ENCODE data around the gene UGT1A8.

Gene UGT1A8

GRCh38 chr2:233796254-233796653, 178.8 kb downstream of the UGT1A8 start:
- no peaks in the 10 kb centered on the region for H3K79me2 ChIP-seq (ENCODE audit: insufficient read depth, low read length)
- no peaks in the 10 kb centered on the region for H3K9me3 ChIP-seq (ENCODE audit: insufficient read depth, low read length)
- TF ChIP-seq EZH2phosphoT487 (conservative IDR thresholded peaks at IDR 0.05; ENCODE audit: low read length) (no peak), CTCF (IDR thresholded peaks at IDR 0.05; ENCODE audit: insufficient read depth, low read length, poor library complexity, severe bottlenecking) (no peak)
- no peak overlapping the region for H3K27ac ChIP-seq (ENCODE audit: low read depth, low read length)
- no peaks in the 10 kb centered on the region for H3F3A ChIP-seq (ENCODE audit: insufficient read depth)
- H3K9me2 ChIP-seq (replicated peaks; ENCODE audit: insufficient read depth, low read length), result no peaks in the 10 kb centered on the region
- no peaks in the 10 kb centered on the region for H4K20me1 ChIP-seq (ENCODE audit: low read depth, low read length)
- H3K4me3 ChIP-seq (ENCODE audit: insufficient read depth, low read length, poor library complexity, severe bottlenecking), result no peak overlapping the region
- no peak overlapping the region for H3K9ac ChIP-seq (ENCODE audit: low read length)
- no peak overlapping the region for H2AFZ ChIP-seq (ENCODE audit: low read depth, low read length, severe bottlenecking)
- no peak overlapping the region for H3K4me2 ChIP-seq (ENCODE audit: low read depth, low read length, poor library complexity, severe bottlenecking)
- H3K27me3 ChIP-seq (ENCODE audit: low read length), result no peaks in the 10 kb centered on the region
- H3K36me3 ChIP-seq (ENCODE audit: low read length), result no peaks in the 10 kb centered on the region

DNA sequence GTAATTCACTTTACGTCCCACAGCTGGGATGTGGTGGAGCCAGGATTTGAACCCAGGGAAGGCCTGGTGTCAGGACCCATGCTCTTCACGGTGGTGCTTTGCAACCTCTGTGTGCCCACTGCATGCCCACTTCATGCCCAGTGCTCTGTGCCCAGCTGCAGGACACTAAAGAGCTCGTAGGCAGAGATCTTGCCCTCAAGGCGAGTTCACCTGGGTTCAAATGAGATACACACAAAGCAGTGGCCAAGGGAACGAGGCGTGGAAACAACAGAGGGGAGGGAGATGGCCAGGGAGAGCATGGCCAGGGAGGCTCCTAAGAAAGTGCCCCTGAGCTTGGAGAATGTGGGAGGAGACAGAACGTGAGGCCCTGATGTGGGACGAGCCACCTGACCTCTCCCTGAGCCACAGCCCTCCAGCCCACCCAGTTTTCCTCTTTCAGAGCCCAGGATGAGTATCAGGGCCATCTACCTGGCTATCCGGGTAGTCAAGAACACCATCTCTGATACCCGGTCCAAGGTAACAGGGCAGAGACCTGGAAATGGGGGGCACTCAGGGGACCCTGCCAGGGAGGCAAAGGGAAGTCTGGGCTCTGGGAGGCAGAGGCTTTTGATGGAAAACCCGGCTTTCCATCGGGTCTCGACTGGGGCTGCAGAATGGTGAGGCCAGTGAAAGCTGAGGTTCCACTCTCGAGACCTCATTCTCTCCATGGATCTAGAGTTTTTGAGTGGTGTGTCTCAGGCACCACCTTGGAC, 181.1 kb downstream of the UGT1A8 start:
- Histone ChIP-seq H4K20me1 (ENCODE audit: low read depth, low read length) (no peaks in the 10 kb centered on the region), H3F3A (ENCODE audit: insufficient read depth) (no peaks in the 10 kb centered on the region), H3K4me3 (ENCODE audit: insufficient read depth, low read length, poor library complexity, severe bottlenecking) (no peak overlapping the region), H3K36me3 (ENCODE audit: low read length) (no peaks in the 10 kb centered on the region), H3K79me2 (ENCODE audit: insufficient read depth, low read length) (no peaks in the 10 kb centered on the region), H3K9me3 (ENCODE audit: insufficient read depth, low read length) (no peaks in the 10 kb centered on the region), H2AFZ (ENCODE audit: low read depth, low read length, severe bottlenecking) (no peak overlapping the region), H3K27me3 (ENCODE audit: low read length) (no peaks in the 10 kb centered on the region), H3K9me2 (replicated peaks; ENCODE audit: insufficient read depth, low read length) (no peaks in the 10 kb centered on the region), H3K27ac (ENCODE audit: low read depth, low read length) (no peak overlapping the region), H3K4me2 (ENCODE audit: low read depth, low read length, poor library complexity, severe bottlenecking) (no peak overlapping the region), H3K9ac (ENCODE audit: low read length) (no peak overlapping the region)
- no peak for TF ChIP-seq EZH2phosphoT487 (conservative IDR thresholded peaks at IDR 0.05; ENCODE audit: low read length)
- no peak for TF ChIP-seq CTCF (IDR thresholded peaks at IDR 0.05; ENCODE audit: insufficient read depth, low read length, poor library complexity, severe bottlenecking)

DNA sequence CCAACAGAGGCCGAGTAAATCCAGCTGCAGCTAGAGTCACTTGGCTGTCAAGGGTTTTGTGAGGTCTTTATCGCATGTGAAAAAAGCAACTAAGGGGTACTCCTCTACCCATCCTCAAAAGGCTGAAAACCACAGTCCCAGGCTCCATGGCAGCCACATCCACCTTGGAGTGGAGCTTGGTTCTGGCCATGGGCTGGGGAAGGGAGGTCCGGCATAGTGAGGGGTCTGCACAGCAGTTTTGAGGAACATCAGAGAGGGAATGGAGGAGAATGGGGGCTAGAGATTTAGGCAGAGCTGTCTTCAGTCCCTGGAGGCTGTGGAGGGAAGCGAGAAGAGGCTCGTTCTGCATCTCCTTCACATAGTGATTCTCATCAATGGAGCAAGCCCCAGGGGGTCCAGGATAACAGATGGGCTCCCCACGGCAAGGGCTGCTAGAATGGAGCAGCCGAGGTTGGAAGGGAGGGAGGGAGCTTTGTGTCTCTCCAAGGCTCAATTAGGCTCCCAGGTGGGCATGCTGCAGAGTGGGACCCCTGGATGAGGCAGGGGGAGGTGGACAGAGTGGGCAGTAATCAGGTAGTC, 181.7 kb downstream of the UGT1A8 start:
- TF ChIP-seq EZH2phosphoT487 (conservative IDR thresholded peaks at IDR 0.05; ENCODE audit: low read length) (no peak), CTCF (IDR thresholded peaks at IDR 0.05; ENCODE audit: insufficient read depth, low read length, poor library complexity, severe bottlenecking) (no peak)
- no peak overlapping the region for H3K27ac ChIP-seq (ENCODE audit: low read depth, low read length)
- no peaks in the 10 kb centered on the region for H3K36me3 ChIP-seq (ENCODE audit: low read length)
- no peak overlapping the region for H3K4me2 ChIP-seq (ENCODE audit: low read depth, low read length, poor library complexity, severe bottlenecking)
- no peak overlapping the region for H2AFZ ChIP-seq (ENCODE audit: low read depth, low read length, severe bottlenecking)
- no peaks in the 10 kb centered on the region for H3K9me3 ChIP-seq (ENCODE audit: insufficient read depth, low read length)
- no peaks in the 10 kb centered on the region for H3K27me3 ChIP-seq (ENCODE audit: low read length)
- no peak overlapping the region for H3K4me3 ChIP-seq (ENCODE audit: insufficient read depth, low read length, poor library complexity, severe bottlenecking)
- H3K9ac ChIP-seq (ENCODE audit: low read length), result no peak overlapping the region
- H3K79me2 ChIP-seq (ENCODE audit: insufficient read depth, low read length), result no peaks in the 10 kb centered on the region
- H4K20me1 ChIP-seq (ENCODE audit: low read depth, low read length), result no peaks in the 10 kb centered on the region
- H3K9me2 ChIP-seq (replicated peaks; ENCODE audit: insufficient read depth, low read length), result no peaks in the 10 kb centered on the region
- H3F3A ChIP-seq (ENCODE audit: insufficient read depth), result no peaks in the 10 kb centered on the region

All from SU-DHL-6 (cell line).